Measurements from ENCODE around the gene GGTLC2.
A peak's percentile ranks its signal among the peaks of the same experiment; 100 is the strongest.

GRCh38 chr22:22692707-22693530, 48.5 kb downstream of the GGTLC2 start:
- TF ChIP-seq POLR2A (IDR thresholded peaks at IDR 0.05), result no peak
- TF ChIP-seq, protein P1, sequence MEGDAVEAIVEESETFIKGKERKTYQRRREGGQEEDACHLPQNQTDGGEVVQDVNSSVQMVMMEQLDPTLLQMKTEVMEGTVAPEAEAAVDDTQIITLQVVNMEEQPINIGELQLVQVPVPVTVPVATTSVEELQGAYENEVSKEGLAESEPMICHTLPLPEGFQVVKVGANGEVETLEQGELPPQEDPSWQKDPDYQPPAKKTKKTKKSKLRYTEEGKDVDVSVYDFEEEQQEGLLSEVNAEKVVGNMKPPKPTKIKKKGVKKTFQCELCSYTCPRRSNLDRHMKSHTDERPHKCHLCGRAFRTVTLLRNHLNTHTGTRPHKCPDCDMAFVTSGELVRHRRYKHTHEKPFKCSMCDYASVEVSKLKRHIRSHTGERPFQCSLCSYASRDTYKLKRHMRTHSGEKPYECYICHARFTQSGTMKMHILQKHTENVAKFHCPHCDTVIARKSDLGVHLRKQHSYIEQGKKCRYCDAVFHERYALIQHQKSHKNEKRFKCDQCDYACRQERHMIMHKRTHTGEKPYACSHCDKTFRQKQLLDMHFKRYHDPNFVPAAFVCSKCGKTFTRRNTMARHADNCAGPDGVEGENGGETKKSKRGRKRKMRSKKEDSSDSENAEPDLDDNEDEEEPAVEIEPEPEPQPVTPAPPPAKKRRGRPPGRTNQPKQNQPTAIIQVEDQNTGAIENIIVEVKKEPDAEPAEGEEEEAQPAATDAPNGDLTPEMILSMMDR (IDR thresholded peaks at IDR 0.05), result peak in 8 of 12 donors; percentile 16 to 51 (median 33)

All from heart left ventricle (tissue), 13 donors.